Inferior parietal cortex (tissue), 1 donor: ENCODE data around the gene PBX3.
"Not testable (repeated sequence)": the region's sequence is repeated elsewhere in the genome, so short reads cannot be mapped to it uniquely, and the experiment has no call there.

Experiments
- DNase-seq: peaks from one replicate; pipeline ENCODE4 v3.0.0-alpha.2; 2016; ENCODE audit errors: extremely low spot score

The PBX3 gene

DNA sequence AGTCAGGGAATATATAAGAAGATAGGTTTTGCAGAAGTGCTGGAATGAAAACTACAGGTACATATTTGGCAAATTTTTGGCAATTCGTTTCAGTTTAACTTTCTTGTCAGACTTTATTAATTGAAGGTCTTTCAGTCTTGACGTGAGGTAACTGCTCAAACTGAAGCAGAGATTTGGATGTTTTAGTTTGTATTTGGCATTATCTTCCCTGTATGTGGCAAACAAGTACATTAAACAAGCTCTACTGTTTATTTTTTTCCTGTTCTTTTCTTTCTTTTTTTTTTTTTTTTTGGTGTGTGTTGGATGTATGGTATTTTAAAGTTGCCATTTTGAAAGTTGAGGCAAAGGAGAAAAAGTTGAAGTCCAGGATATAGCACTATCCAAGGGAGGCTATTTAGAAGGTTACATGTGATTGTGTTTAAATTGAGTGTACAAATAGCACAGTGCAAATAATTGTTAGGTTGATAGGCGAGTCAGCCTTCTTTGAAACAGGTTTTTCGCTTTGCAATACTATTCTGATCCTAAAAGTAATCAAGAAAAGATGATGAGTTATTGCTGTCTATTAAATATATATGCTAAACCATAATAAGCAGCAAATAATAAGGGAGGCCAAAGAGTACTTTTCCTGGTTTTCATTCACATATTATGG, 2.2 kb downstream of the PBX3 start:
- no peak for DNase-seq

DNA sequence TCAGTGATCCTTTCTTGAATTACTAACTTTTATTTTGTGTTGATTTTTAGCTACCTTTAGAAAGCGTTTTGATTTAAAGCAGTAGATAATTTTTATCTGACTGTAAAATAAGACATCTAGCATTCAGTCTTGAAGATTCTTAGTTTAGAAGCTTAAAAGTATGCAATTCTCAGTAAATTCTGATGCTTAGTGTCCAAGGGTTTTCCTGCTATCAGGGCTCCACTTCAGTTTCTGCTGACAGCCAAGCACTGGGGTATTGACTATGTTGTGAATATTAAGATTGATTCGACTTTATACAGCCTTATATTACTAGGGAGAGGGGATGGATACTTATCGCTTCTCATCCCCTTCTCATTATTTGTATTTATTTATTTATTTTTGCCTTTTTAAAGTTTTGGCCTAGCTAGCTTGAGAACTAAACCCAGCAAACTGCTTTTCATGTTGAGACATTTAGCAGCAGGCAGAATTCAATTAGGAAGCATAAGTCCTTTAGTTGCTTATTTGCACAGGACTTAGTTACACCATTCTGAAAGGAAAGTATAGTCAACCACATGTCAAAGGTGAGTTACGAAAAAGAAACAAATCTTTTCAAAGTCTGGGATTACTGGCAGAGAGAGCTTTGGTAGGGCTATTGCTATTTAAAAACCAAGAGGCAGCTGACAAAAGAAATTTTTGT, 2.9 kb downstream of the PBX3 start:
- no peak for DNase-seq

DNA sequence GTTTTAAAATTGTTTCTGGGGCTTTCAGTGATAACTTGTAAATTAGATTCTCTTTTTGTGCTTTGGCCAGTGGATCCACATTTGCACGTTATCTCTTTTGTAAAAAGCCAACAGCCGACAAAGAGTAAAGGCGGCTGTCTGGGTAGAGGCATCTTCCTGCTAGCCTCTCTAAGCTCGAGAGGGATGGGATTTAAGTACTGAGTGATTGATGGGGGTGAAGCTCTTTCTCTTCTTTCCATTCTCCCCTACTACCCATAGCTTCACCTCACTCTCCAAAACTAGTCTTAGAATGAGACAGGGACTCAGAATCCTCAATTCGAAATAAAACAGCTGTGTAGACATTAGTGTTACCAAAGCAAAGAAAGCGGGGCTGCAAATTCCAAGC, 3.4 kb downstream of the PBX3 start:
- DNase-seq: no peak

DNA sequence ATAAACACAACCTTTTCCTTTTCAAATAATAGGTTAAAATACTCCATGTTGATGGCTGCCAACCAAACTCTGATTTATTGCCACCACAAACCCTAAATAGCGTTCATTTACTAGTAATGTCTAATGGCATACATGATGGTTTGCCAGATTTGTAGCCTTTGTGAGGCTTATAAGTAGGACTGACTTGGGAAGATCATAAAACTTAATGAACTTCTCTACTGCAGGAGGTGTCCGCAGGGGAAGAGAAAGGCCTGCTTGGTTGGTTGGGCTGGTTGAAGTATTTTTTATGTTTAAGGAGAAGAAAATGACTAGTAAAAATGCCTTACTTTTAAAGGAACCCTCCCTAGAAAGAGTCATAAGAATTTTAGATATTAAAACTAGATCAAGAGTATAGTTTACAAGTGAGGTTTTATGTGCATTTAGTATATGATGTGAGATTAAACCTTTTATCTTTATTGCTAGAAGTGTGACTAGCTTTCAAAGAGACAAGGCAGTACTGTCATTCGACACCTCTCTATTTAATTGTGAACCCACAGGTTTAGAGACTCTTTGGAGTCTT, 5.0 kb downstream of the PBX3 start:
- DNase-seq: no peak

DNA sequence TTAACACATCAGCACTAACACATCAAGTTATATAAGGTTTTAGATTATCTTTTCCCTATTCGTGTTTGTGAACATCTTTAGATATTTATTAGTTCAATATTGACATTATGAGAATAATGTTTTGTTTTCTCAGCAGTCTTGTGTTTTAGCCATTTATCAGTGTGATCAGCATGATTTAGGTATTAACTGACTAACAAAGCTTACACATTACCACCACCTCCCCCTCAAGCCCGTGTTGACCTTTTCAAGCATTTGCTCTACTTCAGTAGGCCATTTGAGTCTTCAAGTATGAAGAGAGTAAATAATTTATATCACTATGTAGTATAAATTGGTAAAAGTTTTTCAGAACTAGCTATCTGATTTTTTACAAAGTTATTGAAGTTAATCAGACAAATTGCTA, 6.9 kb downstream of the PBX3 start:
- DNase-seq: no peak

DNA sequence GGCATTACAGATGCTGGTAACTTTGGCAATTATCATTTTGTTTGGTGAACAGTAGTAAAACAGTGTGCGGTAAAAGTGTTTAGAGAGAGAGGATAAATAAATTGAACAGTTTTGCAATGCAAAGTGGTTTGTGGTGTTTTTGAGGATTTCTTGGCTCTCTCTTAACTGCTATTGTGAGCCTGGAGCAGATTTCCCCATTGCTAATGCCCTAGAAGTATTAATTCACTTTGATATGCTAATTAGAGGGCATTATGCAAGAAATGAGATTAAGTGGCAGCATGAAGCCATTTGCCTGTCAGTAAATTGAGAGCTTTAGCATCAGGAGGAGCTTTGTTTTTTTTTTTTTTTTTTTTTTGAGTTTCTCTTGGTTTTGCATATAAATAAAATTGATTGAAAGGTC, 8.2 kb downstream of the PBX3 start:
- no peak for DNase-seq

- no peak for DNase-seq
Observed at GRCh38 chr9:125756518-125756917, 9.3 kb downstream of the PBX3 start.

DNA sequence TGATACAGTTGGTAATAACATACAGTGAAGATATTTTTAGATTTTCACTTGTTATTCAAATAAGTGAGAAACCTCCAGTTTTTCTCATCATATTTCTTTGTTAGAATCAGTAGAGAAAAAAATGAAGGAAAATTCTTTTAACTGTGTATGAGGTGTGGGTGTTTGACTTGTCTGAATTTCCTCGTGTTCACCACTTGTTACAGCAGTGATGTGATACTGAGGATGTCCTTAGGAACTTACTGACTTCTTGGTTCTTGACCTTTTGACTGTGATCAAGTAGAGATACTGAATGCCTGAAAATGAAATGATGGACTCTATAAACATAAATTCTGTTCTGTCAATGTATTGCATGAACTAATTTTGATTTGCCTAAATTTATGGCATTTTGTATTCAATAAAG, 10.7 kb downstream of the PBX3 start:
- no peak for DNase-seq

DNA sequence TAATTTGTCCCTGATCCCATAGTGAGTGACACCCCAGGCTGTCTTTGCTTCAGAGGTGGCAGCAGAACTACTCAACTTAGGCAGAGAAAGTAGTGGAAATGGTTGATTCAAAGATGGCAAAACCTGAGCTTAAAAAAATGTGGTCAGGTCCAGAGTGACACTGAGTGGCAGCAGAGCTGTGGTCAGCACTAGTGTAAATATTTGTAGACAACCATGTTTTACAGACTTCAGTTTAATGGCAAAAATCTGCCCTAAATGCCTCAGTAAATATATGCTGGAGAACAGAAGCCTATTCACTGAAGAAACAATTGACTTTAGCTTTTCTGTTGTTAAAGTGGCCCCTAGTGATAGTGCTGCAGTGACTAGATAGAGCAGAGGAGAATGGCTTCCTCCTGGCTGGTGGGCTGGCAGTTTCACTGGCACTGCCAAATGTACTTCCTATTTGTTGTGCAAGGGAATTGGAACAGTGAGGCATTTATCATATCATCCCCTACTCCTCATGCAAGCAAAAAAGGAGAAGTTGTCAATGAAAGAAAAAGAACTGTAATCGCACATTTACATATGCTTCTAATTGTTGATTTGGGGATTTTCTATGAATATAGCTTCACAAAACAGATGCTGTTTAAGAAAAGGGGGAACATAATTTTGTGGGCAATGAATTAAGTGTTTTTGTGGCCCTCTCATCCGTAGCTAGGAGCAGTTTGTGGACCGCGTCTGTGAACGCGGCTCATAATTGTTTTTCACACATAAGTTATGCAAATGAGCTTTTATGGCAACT, 12.0 kb downstream of the PBX3 start:
- peak; percentile 69 for DNase-seq

GRCh38 chr9:125759764-125760129, 12.6 kb downstream of the PBX3 start:
- peak; percentile 60 for DNase-seq

- DNase-seq: no peak
Observed at GRCh38 chr9:125760537-125760936, 13.4 kb downstream of the PBX3 start.

DNA sequence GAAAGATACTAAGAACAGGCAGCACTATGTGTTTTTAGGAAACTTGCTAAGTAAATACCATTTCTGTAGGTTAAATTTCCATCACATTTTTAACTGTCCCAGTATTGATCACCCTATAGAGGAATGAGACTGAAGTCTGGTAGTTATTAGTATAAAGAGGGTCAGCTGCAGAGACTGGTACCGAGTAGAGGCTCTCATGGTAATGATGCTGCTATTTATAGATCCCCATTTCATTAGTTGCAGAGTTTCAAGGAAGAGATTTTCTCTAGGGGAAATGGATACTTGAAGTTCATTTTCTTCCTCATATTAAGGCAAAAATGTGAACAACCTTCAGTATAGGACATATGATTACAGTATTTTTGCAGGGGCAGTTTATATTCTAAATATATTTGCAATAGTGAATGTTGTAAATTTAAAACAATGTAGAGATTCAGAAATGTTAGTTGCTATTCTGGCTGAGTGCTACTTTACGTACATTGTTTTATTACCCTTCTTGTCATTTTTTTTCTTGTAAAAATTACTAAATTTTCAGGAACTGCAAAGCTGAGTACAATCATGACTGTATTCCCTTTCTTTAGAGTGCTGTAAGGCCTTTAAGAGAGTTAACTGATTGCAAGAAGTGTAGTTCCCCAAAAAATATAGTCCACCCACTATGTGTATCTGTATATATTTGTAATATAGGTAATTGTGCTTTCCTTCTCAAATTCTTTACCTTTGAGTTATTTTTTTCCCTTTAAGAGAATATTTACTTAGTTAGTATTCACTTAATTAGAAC, 14.7 kb downstream of the PBX3 start:
- DNase-seq: no peak

- DNase-seq: no peak
Observed at GRCh38 chr9:125763394-125763801, 16.2 kb downstream of the PBX3 start.

DNA sequence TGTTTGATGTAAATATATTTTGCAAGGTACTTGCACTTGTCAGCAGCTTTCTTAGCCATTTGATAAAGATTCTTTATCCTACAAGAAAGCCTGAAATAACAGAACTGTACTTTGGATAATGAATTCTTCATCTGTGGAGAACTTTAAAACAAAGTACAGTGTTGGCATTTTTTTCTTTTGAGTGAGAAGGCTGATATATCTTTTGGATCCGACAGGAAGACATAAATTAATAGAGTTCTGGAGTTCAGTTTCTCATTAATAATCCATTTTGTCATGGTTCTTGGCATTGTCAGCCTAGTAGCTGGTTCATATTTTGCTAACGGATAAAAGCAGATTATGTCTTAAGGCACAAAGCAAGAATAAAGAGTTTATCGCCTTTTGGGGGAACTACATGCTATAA, 17.0 kb downstream of the PBX3 start:
- DNase-seq: no peak

DNA sequence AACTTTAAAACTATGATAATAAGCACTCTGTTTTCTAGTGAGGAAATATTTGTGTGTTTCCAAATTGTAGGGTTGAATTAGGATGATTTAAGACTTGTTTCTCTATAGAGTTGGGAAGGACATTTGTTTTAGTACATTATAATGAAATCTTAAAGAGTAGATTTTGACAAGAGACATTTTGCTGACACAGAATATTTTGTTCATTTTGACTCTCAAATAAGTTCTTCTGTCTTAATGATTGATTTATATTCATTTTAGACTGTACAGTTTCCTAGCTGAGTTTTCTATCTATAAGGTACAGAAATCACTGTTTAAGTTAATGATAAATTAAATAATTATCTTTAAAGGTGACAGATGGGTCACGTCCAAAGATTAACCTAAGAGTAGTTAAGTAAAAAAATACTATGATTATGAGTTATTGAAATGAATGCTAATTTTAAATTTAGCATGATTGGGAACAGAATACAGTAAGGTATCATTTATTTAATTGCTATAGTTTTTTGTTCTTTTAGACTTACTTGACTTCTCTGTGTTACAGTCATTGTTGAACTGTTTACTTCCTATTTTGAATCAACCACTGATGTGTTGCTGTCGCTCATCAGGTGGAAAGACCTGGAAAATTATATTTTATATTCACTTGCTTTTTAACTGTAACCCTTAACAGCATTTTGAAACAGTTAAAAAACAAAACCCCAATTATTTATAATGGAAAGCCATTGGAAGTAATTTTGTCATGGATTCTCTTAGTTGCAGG, 19.5 kb downstream of the PBX3 start:
- no peak for DNase-seq

GRCh38 chr9:125767349-125767748, 20.2 kb downstream of the PBX3 start:
- no peak for DNase-seq

DNA sequence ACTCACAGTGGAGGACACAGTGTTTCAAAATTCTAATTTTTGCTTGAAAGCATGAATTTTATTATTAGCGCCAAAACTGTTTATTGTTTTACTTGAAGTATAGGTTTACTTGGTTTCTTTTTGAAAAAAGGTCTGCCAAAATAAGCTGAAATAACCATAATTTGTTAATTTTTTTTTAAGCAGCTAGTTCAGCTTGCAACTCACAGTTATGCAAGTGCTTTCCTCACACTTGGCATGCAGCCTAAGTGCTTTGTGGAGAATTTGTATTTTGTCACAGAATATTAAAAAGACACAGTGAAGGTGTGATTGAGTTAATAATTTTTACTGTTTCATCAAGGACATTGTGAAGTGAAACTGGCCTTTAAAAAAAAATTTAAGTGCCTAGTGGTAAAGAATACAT, 21.6 kb downstream of the PBX3 start:
- no peak for DNase-seq

DNA sequence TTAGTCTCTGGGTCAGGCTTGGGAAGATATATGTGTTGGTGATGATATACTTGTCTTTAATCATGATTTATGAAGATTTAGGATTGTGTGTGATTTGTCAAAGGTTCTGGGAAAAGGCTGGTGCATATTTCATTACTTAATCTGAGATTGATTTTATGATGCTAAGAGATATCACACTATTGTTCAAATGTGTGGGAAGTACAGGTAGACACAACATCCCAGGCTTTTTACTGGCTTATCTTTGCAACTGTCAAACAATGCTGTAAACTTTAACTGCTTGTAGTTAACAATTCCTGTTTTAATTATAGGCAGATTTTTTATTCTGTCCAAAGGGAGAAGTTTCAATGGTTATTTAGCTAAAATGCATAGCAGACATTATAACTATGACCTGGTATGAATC, 23.9 kb downstream of the PBX3 start:
- DNase-seq: no peak

DNA sequence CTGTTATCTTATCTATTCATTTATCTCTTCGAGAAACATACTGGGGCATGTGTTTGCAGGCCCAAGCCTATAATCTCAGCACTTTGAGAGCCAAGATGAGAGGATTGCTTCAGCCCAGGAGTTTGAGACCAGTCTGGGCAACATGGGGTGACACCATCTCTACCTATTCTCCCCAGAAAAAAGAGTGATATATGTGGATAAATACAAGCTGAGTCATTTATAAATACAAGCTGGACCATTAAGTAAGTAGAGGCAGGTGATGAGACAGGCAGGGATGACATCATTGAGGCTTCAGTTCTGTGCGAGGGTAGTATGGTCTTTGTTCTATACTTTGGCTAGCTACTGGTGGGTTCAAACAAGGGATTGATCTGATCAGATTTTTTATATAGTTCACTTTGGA, 25.6 kb downstream of the PBX3 start:
- DNase-seq: no peak

DNA sequence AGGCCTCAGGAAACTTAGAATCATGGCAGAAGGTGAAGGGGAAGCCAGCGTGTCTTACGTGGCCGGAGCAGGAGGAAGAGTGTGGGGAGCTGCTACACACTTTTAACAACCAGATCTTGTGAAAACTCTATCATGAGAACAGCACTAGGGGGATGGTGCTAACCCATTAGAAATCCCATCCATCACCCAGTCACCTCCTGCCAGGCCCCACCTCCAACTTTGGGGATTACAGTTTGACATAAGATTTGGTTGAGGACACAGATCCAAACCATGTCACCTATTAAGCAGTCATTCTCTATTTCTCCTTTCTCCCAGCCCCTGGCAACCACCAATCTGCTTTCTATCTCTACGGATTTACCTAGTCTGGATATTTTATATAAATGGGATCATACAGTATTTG, 26.9 kb downstream of the PBX3 start:
- no peak for DNase-seq

DNA sequence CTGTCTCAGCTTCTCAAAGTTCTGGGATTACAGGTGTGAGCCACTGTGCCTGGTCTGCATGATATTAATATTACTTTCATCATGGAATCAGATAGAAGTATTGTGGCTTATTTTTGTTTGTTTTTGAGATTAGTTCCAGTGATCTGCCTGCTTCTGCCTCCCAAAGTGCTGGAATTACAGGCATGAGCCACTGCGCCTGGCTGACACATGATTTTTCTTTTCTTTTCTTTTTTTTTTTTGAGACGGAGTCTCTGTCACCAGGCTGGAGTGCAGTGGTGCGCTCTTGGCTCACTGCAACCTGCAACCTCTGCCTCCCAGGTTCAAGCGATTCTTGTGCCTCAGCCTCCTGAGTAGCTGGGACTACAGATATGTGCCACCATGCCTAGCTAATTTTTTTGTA, 29.6 kb downstream of the PBX3 start:
- DNase-seq: not testable (repeated sequence)
